GM12875 (cell line): Measurements from ENCODE around the gene ZNF14.

ENCODE experiments used
- H3K4me3 ChIP-seq: one replicate; pipeline ENCODE4 v1.5.1; 2011; ENCODE audit warnings: low read depth, low read length, control low read depth
- TF ChIP-seq, protein P1 (sequence below): IDR thresholded peaks from 2 replicates; pipeline ENCODE4 v1.5.1; 2011; ENCODE audit warnings: low read depth, mild to moderate bottlenecking, control low read depth, inconsistent platforms, low read length, moderate library complexity, borderline replicate concordance; ENCODE audit not compliant: insufficient read depth

The ZNF14 gene

DNA sequence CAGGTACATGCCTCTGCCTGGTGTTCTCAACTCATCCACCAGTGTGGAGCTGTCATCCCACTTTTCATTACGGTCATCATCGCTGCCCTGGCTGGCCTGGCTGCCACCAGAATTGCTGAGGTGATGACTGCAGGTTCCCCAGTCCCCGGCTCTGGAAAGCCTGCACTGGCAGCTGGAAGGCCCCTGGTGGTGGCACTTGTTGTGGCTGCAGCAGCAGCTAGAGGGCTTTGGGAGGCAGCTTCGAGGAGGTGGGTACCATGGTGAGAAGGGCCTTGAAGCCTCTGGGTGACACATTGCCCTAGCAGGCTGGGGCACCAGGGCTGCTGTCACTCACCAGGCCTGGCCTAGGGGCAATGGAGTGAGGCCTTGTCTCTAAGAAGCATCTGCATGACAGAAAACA is 25.3 kb upstream of the ZNF14 start:
- H3K4me3 ChIP-seq = no peak overlapping the region
- TF ChIP-seq, protein P1, sequence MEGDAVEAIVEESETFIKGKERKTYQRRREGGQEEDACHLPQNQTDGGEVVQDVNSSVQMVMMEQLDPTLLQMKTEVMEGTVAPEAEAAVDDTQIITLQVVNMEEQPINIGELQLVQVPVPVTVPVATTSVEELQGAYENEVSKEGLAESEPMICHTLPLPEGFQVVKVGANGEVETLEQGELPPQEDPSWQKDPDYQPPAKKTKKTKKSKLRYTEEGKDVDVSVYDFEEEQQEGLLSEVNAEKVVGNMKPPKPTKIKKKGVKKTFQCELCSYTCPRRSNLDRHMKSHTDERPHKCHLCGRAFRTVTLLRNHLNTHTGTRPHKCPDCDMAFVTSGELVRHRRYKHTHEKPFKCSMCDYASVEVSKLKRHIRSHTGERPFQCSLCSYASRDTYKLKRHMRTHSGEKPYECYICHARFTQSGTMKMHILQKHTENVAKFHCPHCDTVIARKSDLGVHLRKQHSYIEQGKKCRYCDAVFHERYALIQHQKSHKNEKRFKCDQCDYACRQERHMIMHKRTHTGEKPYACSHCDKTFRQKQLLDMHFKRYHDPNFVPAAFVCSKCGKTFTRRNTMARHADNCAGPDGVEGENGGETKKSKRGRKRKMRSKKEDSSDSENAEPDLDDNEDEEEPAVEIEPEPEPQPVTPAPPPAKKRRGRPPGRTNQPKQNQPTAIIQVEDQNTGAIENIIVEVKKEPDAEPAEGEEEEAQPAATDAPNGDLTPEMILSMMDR = no peak

DNA sequence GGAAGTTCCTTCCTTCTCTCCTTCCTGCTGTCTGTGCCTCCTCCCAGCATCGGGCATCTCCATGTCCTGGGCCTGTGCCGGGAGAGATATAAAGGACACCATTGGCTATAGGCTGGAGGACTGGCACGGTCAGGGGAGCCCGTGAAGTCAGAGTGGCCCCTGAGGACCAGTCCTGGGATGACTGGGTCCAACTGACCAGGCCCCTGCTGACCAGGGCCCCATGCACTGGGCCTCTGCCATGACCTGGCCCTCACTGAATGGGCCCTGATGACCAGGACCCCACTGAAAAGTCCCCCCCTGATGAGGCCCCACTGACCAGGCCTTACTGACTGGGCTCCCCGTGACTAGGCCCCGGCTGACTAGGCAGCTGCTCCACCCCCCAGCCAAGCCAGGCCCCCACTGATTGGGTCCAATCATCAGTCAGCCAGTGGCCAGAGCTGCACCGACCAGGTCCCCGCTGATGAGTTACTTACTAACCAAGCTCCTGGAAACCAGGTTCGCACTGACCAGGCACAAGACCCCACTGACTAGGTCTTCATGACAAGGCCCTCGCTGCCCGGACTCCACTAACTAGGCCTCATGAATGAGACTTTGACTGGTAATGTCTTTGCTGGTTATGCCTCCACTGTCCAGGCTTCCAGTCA is 20.0 kb upstream of the ZNF14 start:
- no peak overlapping the region for H3K4me3 ChIP-seq
- TF ChIP-seq, protein P1 = no peak

DNA sequence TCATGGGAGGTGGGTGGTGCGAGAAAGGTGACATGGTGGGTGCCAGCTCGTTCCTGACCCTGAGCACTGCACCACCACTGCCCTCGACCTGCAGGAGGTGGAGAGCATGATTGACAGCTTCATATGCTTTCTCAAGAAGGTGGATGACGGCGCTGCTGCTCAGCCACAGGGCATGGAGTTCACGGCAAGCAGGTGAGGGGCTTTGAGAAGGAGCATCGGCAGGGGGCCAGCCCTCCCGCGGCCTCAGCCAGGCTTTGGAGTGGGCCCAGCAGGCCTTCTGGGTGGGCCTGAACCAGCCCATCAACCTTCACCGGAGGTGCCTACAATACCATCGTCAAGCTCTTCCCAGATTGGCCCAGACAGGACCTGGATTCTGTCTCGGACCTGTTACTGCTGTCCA is 18.9 kb upstream of the ZNF14 start:
- no peak overlapping the region for H3K4me3 ChIP-seq
- TF ChIP-seq, protein P1 = no peak

DNA sequence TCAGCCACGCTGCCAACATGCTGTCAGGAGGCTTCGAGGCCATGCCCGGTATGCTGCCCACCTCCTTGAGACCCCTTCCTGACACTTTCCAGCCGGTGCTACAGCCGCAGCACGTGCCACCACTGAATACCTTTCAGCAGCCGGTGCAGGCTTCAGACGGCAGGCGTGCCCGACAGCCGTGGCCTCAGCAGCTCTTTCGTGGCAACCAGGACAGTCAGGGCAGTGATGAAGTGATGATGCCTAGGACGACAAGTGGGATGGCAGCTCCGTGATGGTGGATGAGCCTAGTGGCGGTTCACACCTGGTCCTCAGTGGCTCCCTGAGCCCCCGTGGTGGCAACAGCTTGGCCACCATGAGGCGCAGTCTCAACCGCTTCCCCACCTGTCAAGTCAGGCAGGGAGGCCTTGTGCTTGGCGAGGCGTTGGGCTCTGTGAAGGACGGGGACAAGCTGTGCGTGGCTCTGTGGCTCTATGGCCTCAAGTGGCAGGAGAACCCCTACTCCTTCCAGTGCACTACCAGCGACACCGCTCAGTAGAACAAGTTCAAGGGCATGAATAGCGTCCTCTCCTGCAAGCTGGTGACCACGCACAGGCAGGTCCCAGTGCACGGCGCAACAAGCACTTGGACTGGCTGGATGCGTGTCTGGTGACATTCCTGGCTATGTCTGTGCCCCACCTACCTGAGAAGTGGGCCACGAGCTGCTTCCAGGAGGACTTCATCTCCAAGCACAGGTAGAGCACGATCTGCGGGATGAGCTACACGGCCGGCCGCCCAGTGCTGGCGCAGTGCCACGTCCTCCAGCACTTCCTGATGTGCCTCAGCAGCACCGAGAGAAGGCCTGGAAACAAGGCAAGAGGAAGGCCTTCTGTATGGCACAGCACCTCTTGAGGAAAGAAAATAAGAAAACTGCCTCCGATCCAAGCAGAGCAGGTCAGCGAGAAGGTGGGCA is 18.2 kb upstream of the ZNF14 start:
- TF ChIP-seq, protein P1 = no peak
- H3K4me3 ChIP-seq = no peak overlapping the region

DNA sequence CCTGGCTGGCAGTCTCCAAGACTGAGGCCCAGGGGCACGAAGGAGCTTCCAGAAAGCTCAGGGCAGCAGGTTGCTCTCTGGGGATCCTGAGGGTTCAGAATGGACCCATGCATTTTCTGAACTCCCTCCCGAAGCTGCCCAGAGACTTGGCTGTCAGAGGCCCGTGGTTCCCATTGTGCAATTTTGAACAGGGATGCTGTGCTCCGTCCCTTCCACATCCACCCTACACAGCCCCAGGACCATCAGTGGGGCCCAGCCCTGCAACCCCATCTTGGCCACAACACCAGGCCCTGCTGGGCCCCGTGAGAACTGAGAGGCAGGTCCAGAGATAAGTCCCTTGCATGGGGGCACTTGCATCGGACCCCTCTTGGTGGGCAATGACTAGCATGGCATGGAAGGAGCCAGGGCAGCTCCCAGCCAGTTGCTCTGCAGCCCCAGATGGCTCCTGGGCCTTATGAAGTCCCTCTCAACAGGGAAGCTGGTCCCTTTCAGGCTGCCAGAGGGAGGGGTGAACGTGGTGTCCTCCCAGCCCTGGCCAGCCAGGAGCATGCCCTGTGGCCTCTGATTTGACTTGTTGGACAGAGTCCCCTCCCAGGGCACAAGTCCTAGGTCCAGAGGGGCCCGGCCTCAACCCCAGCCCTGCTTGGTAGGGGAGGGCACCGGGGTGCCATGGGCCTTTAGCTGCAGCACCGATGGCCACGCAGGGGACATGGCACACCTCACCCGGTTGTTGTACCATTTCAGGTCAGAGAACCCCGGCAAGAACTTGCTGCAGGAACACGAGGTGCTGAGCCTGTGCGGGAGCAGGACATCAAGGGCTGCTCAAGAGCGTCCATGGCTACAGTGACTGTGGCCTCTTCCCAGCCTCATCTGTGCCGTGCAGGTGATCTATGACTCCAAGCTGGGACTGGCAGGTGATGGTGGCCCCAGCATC is 17.3 kb upstream of the ZNF14 start:
- H3K4me3 ChIP-seq = no peak overlapping the region
- TF ChIP-seq, protein P1 = no peak

DNA sequence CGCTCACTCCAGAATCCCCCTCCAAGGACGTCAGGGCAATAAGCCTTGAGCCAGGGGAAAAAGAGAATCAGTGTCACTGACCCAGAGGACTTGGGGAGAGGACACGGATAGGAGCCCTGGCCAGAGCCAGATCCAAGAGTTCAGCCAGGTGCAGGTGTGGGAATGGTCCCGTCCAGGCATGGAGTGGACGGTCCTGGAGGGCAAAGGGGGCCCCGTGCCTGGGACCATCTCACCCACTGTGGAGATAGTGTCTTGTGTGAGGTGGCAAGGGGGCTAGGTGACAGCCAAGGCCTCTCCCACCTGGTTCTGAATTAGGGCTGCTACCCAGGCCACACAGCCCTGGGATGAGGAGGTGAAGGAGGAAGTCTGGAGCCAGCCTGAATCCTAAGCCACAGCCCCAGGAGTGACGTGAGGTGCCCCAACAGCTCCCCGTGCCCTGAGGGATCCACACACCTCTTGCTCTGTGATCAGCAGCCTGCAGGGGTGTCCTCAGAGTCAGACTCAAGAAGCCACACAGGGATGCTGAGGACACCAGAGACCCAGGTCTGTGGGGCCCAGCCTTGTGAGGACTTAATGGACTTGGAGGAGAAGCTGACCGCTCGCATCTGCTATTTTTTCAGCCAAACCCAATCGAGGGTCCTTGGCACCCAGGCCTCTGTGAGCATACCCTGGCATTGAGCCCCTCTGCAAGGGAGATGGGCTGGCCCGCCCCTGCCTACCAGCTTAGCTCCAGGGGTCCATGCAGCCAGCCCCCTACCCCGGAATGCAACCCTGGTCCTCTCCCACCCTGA is 16.4 kb upstream of the ZNF14 start:
- H3K4me3 ChIP-seq = no peak overlapping the region
- TF ChIP-seq, protein P1 = no peak
